Measurements from ENCODE around the gene CRY1. TPM values are rescaled to one million over a fixed set of nuclear protein-coding genes. Genes with fewer than 3 reads are reported as not detected.

The CRY1 gene
- polyA plus RNA-seq, 1 donor from 2014 or later: 33.4 TPM

GRCh38 chr12:107053709-107054108, 39.6 kb downstream of the CRY1 start:
- H3K9ac ChIP-seq (ENCODE audit: low read length): no peak overlapping the region
- no peaks in the 10 kb centered on the region for H3K27me3 ChIP-seq (ENCODE audit: insufficient read depth, low read depth, low read length)
- H3K79me2 ChIP-seq (replicated peaks; ENCODE audit: insufficient read depth, low read length): no peaks in the 10 kb centered on the region
- no peak overlapping the region for H3K27ac ChIP-seq (ENCODE audit: low read length)
- no peaks in the 10 kb centered on the region for H3F3A ChIP-seq (ENCODE audit: insufficient read depth, low read length, poor library complexity, severe bottlenecking)
- no peak overlapping the region for H3K4me2 ChIP-seq (ENCODE audit: low read length)
- H3K4me3 ChIP-seq (ENCODE audit: low read length): no peak overlapping the region
- no peaks in the 10 kb centered on the region for H3K9me3 ChIP-seq (ENCODE audit: low read length)
- TF ChIP-seq POLR2AphosphoS5 (IDR thresholded peaks at IDR 0.05) (no peak), EZH2 (IDR thresholded peaks at IDR 0.05; ENCODE audit: borderline replicate concordance, insufficient read depth, low read length, poor library complexity, severe bottlenecking) (no peak), MXI1 (conservative IDR thresholded peaks at IDR 0.05; ENCODE audit: poor library complexity, severe bottlenecking) (no peak), CTCF (IDR thresholded peaks at IDR 0.05; ENCODE audit: poor library complexity, severe bottlenecking) (no peak), SMC3 (conservative IDR thresholded peaks at IDR 0.05; ENCODE audit: poor library complexity) (no peak), TAF1 (IDR thresholded peaks at IDR 0.05; ENCODE audit: low read depth) (no peak)
- TF ChIP-seq, protein P1, sequence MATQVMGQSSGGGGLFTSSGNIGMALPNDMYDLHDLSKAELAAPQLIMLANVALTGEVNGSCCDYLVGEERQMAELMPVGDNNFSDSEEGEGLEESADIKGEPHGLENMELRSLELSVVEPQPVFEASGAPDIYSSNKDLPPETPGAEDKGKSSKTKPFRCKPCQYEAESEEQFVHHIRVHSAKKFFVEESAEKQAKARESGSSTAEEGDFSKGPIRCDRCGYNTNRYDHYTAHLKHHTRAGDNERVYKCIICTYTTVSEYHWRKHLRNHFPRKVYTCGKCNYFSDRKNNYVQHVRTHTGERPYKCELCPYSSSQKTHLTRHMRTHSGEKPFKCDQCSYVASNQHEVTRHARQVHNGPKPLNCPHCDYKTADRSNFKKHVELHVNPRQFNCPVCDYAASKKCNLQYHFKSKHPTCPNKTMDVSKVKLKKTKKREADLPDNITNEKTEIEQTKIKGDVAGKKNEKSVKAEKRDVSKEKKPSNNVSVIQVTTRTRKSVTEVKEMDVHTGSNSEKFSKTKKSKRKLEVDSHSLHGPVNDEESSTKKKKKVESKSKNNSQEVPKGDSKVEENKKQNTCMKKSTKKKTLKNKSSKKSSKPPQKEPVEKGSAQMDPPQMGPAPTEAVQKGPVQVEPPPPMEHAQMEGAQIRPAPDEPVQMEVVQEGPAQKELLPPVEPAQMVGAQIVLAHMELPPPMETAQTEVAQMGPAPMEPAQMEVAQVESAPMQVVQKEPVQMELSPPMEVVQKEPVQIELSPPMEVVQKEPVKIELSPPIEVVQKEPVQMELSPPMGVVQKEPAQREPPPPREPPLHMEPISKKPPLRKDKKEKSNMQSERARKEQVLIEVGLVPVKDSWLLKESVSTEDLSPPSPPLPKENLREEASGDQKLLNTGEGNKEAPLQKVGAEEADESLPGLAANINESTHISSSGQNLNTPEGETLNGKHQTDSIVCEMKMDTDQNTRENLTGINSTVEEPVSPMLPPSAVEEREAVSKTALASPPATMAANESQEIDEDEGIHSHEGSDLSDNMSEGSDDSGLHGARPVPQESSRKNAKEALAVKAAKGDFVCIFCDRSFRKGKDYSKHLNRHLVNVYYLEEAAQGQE (IDR thresholded peaks at IDR 0.05; ENCODE audit: borderline replicate concordance): no peak
- H4K20me1 ChIP-seq (ENCODE audit: insufficient read depth): no peaks in the 10 kb centered on the region
- no peaks in the 10 kb centered on the region for H3K36me3 ChIP-seq (ENCODE audit: insufficient read depth, low read length)
- H2AFZ ChIP-seq (ENCODE audit: low read depth, low read length): no peak overlapping the region
- H3K9me2 ChIP-seq (ENCODE audit: insufficient read depth, low read length): no peaks in the 10 kb centered on the region

- no peaks in the 10 kb centered on the region for H4K20me1 ChIP-seq (ENCODE audit: insufficient read depth)
Measured at GRCh38 chr12:107045186-107045585, 48.2 kb downstream of the CRY1 start.

More at GRCh38 chr12:107045186-107045585, 48.2 kb downstream of the CRY1 start:
- Histone ChIP-seq H3F3A (ENCODE audit: insufficient read depth, low read length, poor library complexity, severe bottlenecking) (no peaks in the 10 kb centered on the region), H3K27me3 (ENCODE audit: insufficient read depth, low read depth, low read length) (no peaks in the 10 kb centered on the region), H3K79me2 (replicated peaks; ENCODE audit: insufficient read depth, low read length) (no peaks in the 10 kb centered on the region), H3K36me3 (ENCODE audit: insufficient read depth, low read length) (no peaks in the 10 kb centered on the region), H3K9ac (ENCODE audit: low read length) (no peak overlapping the region), H3K4me3 (ENCODE audit: low read length) (no peak overlapping the region), H3K9me2 (ENCODE audit: insufficient read depth, low read length) (no peaks in the 10 kb centered on the region), H3K4me2 (ENCODE audit: low read length) (no peak overlapping the region), H2AFZ (ENCODE audit: low read depth, low read length) (no peak overlapping the region), H3K27ac (ENCODE audit: low read length) (no peak overlapping the region), H3K9me3 (ENCODE audit: low read length) (no peaks in the 10 kb centered on the region)
- TF ChIP-seq, protein P1 (IDR thresholded peaks at IDR 0.05; ENCODE audit: borderline replicate concordance): no peak
- TF ChIP-seq EZH2 (IDR thresholded peaks at IDR 0.05; ENCODE audit: borderline replicate concordance, insufficient read depth, low read length, poor library complexity, severe bottlenecking) (no peak), EP300 (conservative IDR thresholded peaks at IDR 0.05; ENCODE audit: poor library complexity, severe bottlenecking) (no peak), TAF1 (IDR thresholded peaks at IDR 0.05; ENCODE audit: low read depth) (no peak), SMC3 (conservative IDR thresholded peaks at IDR 0.05; ENCODE audit: poor library complexity) (no peak), POLR2AphosphoS5 (IDR thresholded peaks at IDR 0.05) (no peak), RAD21 (conservative IDR thresholded peaks at IDR 0.05) (no peak), CTCF (IDR thresholded peaks at IDR 0.05; ENCODE audit: poor library complexity, severe bottlenecking) (no peak), MXI1 (conservative IDR thresholded peaks at IDR 0.05; ENCODE audit: poor library complexity, severe bottlenecking) (no peak)

Measured in neural cell (in vitro differentiated cells).